ENCODE measurements around the gene PRKCE.
A peak's percentile ranks its signal among the peaks of the same experiment; 100 is the strongest.

The PRKCE gene

GRCh38 chr2:45651415-45652089 lies at the start of gene PRKCE:
Gene PRKCE, plus strand, starts transcription at chr2:45651675.
- peak; percentile 61 for DNase-seq (ENCODE audit: low spot score)

- DNase-seq (ENCODE audit: low spot score): no peak
These were observed 48.9 kb upstream of the PRKCE start for GRCh38 chr2:45602624-45603023.

DNA sequence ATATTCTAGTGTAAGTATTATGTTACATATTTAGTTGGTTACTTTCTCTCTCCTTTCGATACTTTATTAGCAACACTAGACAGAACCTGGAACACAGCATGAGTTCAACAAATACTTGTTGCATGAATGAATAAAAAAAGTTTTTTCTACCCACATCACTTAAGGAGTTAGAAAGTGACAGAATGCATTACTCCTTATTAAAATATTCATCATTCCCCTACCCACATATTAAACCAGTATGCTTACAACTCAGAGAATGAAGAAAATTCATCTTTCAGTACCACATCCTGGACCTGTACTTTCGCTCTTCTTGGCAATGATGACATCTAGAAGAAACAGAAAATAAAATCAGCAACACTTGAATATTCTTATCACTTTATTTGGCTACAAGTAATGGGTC lies 46.4 kb upstream of the PRKCE start:
- no peak for DNase-seq (ENCODE audit: low spot score)

GRCh38 chr2:45606796-45607195 lies 44.7 kb upstream of the PRKCE start:
- DNase-seq (ENCODE audit: low spot score): no peak

DNA sequence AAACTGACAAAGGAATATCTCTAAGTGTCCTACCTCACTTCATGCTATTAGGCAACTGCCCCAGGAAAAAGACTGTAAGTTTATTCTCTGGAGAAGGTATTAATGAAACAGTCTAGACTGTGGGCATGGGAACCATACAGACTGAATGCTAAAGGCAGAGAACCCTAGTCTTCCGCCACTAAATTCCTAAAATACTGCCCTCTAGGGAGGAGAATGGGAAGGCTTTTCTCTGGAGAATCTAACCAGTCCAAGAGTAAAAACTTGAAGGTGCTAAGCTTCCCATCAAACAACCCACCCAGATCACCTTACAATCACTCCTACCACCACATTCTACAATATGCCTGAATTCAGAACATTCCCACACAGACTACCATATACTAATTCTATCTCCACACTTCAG lies 43.8 kb upstream of the PRKCE start:
- DNase-seq (ENCODE audit: low spot score): peak; percentile 43

GRCh38 chr2:45610281-45611019 lies 41.0 kb upstream of the PRKCE start:
- peak; percentile 58 for DNase-seq (ENCODE audit: low spot score)

- DNase-seq (ENCODE audit: low spot score): peak; percentile 90
These were observed 40.2 kb upstream of the PRKCE start, which contains the start of gene SRBD1 for GRCh38 chr2:45611020-45611859. Gene SRBD1, minus strand, starts transcription at chr2:45611267. Its CDS starts 5,826 bp downstream, at chr2:45605441.

GRCh38 chr2:45612285-45612684 lies 39.2 kb upstream of the PRKCE start:
- DNase-seq (ENCODE audit: low spot score): no peak

- DNase-seq (ENCODE audit: low spot score): no peak
These were observed 38.7 kb upstream of the PRKCE start for GRCh38 chr2:45612731-45613130.

DNA sequence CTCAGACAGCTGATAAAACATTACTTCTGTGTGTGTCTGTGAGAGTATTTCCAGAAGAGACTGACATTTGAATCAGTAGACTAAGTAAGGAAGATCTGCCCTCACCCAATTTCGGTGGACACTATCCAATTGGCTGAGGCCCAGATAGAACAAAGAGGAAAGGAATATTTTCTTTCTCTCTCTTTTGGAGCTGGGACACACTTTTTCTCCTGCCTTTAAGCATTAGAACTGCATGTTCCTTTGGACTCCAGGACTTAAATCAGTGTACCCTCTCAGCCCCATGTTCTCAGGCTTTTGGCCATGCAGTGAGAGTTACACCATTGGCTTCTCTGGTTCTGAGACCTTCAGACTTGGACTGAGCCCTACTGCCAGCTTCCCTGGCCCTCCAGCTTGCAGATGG lies 37.1 kb upstream of the PRKCE start:
- no peak for DNase-seq (ENCODE audit: low spot score)

DNA sequence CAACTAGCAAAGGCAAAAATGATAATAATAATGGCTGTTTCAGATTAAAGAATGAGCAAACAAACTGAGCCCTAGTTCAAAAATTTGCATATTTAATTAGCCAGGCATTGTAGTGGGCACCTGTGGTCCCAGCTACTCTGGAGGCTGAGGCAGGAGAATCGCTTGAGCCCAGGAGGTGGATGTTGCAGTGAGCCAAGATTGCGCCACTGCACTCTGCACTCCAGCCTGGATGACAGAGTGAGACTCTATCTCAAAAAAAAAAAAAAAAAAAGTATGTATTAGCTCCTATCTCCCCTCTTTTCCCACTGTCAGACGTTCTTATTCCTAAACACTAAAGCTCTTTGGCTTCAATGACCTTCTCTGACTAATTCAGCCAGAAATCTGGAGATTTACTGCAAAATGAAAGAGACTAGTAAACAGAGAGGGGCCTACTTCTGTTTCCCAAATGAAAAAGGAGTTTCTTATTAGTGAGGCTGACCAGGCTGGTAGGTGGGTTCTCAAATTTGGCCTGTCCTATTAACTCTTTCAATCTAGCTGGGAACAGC lies 36.5 kb upstream of the PRKCE start:
- no peak for DNase-seq (ENCODE audit: low spot score)

GRCh38 chr2:45616658-45617411 lies 34.6 kb upstream of the PRKCE start:
- DNase-seq (ENCODE audit: low spot score): no peak

GRCh38 chr2:45617496-45617895 lies 34.0 kb upstream of the PRKCE start:
- no peak for DNase-seq (ENCODE audit: low spot score)

GRCh38 chr2:45622336-45623075 lies 29.0 kb upstream of the PRKCE start:
- DNase-seq (ENCODE audit: low spot score): no peak

- no peak for DNase-seq (ENCODE audit: low spot score)
These were observed 28.4 kb upstream of the PRKCE start for GRCh38 chr2:45623098-45623497.

GRCh38 chr2:45625824-45626223 lies 25.7 kb upstream of the PRKCE start:
- DNase-seq (ENCODE audit: low spot score): no peak

DNA sequence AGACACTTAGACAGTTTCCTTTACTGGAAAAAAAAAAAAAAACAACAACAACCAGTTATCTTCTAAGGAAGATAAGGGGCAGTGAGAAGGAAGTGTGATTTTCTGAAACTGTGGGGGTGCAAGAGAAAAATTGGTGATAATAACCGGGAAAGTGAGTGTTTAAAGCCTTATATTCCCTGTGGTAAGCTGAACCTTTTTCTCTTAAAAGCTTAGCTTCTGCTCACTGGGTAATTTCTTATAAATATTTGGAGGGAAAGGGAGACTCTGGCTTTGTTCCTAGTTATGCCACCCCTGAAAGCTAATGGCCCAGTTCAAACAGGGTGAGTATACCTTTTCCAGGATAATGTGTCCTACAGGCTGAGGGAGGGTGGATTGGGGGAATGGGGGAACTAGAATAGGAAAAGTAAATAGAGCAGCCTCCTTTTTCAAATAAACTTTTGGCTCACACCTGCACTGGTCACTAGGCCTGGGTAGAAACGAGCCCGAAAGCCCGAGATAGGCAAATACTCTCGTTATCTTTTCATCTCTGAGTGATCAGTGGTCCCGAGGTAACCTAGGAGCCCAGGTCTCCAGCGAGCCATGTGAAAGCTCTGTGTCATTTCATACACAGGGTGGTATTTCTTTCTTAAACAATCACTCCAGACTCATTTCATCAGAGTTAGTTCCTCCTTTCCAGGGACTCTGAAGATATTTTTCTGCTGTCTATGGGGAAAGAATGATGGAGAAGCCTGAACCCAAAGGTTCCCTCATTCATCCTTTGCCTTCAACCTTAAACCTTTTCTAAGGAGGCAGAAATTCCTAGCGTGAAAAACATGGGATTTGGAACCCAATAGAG lies 24.9 kb upstream of the PRKCE start:
- DNase-seq (ENCODE audit: low spot score): no peak

GRCh38 chr2:45627911-45628310 lies 23.6 kb upstream of the PRKCE start:
- DNase-seq (ENCODE audit: low spot score): no peak

- DNase-seq (ENCODE audit: low spot score): no peak
These were observed 21.5 kb upstream of the PRKCE start for GRCh38 chr2:45629971-45630370.

- no peak for DNase-seq (ENCODE audit: low spot score)
These were observed 20.2 kb upstream of the PRKCE start for GRCh38 chr2:45631319-45631718.

Data from D341Med (cell line).